WTC11 (cell line): ENCODE results near the gene ZNF587.

ENCODE experiments used
- ATF3 ChIP-seq: sonication (generic); formaldehyde crosslinking; conservative IDR thresholded peaks from 2 replicates; pipeline ENCODE4 v1.8.1; 2022; ENCODE audit warnings: mild to moderate bottlenecking, missing genetic modification reagents
- CTCF ChIP-seq: fragments of 200-600 bp; IDR thresholded peaks from 2 replicates; pipeline ENCODE4 v1.8.0; 2022; ENCODE audit warnings: antibody characterized with exemption
- E2F1 ChIP-seq: sonication (generic); formaldehyde crosslinking; IDR thresholded peaks from 2 replicates; pipeline ENCODE4 v1.8.0; 2022; ENCODE audit warnings: mild to moderate bottlenecking, missing genetic modification reagents
- ESRRA ChIP-seq: sonication (generic); formaldehyde crosslinking; IDR thresholded peaks from 2 replicates; pipeline ENCODE4 v1.8.1; 2022; ENCODE audit warnings: mild to moderate bottlenecking, missing genetic modification reagents, borderline replicate concordance
- JUN ChIP-seq: sonication (generic); formaldehyde crosslinking; IDR thresholded peaks from 2 replicates; pipeline ENCODE4 v1.8.0; 2023; ENCODE audit warnings: mild to moderate bottlenecking, missing genetic modification reagents
- NR2C2 ChIP-seq: sonication (generic); formaldehyde crosslinking; IDR thresholded peaks from 2 replicates; pipeline ENCODE4 v1.8.0; 2022; ENCODE audit warnings: mild to moderate bottlenecking, missing genetic modification reagents
- ZNF263 ChIP-seq: sonication (generic); formaldehyde crosslinking; IDR thresholded peaks from 2 replicates; pipeline ENCODE4 v1.8.1; 2022; ENCODE audit warnings: low read depth, mild to moderate bottlenecking, moderate library complexity, missing genetic modification reagents
- ZNF512 ChIP-seq: sonication (generic); formaldehyde crosslinking; IDR thresholded peaks from 2 replicates; pipeline ENCODE4 v1.8.1; 2022; ENCODE audit warnings: missing genetic modification reagents, borderline replicate concordance

- TF ChIP-seq JUN (no peak), ZNF512 (CRISPR knock-in tag) (no peak), E2F1 (CRISPR knock-in tag) (no peak), CTCF (no peak), ZNF263 (no peak), ATF3 (no peak), NR2C2 (CRISPR knock-in tag) (no peak), ESRRA (CRISPR knock-in tag) (no peak)
Measured at GRCh38 chr19:57819475-57820148, 30.0 kb upstream of the ZNF587 start.
